Activated T-cell treated with anti-CD3 and anti-CD28 coated beads for 1 hour (primary cell): Measurements from ENCODE around the gene CIBAR2.

Experiments
- DNase-seq: peaks from one replicate; pipeline ENCODE4 v3.0.0-alpha.2; 2020; ENCODE audit warnings: low read depth

CIBAR2 gene

GRCh38 chr16:85083051-85083639 lies 29.1 kb downstream of the CIBAR2 start:
- no peak for DNase-seq

- DNase-seq, result no peak
Observed at GRCh38 chr16:85082173-85083050, 29.9 kb downstream of the CIBAR2 start.

- no peak for DNase-seq
Observed at GRCh38 chr16:85081765-85082164, 30.5 kb downstream of the CIBAR2 start.

- DNase-seq, result no peak
Observed at GRCh38 chr16:85081038-85081437, 31.2 kb downstream of the CIBAR2 start.

GRCh38 chr16:85079785-85080570 lies 32.3 kb downstream of the CIBAR2 start:
- no peak for DNase-seq

GRCh38 chr16:85078952-85079351 lies 33.3 kb downstream of the CIBAR2 start:
- DNase-seq, result no peak

- DNase-seq, result no peak
Observed at GRCh38 chr16:85078226-85078625, 34.0 kb downstream of the CIBAR2 start.

GRCh38 chr16:85077576-85078125 lies 34.6 kb downstream of the CIBAR2 start:
- DNase-seq, result no peak

- no peak for DNase-seq
Observed at GRCh38 chr16:85077039-85077438, 35.2 kb downstream of the CIBAR2 start.

- no peak for DNase-seq
Observed at GRCh38 chr16:85075236-85075924, 36.9 kb downstream of the CIBAR2 start.

- no peak for DNase-seq
Observed at GRCh38 chr16:85074225-85074914, 37.9 kb downstream of the CIBAR2 start.

- DNase-seq, result no peak
Observed at GRCh38 chr16:85072947-85073346, 39.3 kb downstream of the CIBAR2 start.

GRCh38 chr16:85072076-85072860 lies 40.0 kb downstream of the CIBAR2 start:
- DNase-seq, result no peak

- DNase-seq, result no peak
Observed at GRCh38 chr16:85069171-85069570, 43.1 kb downstream of the CIBAR2 start.

- no peak for DNase-seq
Observed at GRCh38 chr16:85068746-85069145, 43.5 kb downstream of the CIBAR2 start.

GRCh38 chr16:85067426-85067825 lies 44.8 kb downstream of the CIBAR2 start:
- DNase-seq, result no peak

GRCh38 chr16:85067024-85067423 lies 45.2 kb downstream of the CIBAR2 start:
- no peak for DNase-seq

- no peak for DNase-seq
Observed at GRCh38 chr16:85066346-85066885, 45.9 kb downstream of the CIBAR2 start.

- DNase-seq, result no peak
Observed at GRCh38 chr16:85065099-85065498, 47.2 kb downstream of the CIBAR2 start.

GRCh38 chr16:85064186-85064585 lies 48.1 kb downstream of the CIBAR2 start:
- no peak for DNase-seq
